GM12801 (cell line): ENCODE data around the gene ZBTB4.

Experiments used
- TF ChIP-seq, protein P1 (sequence below): IDR thresholded peaks from one replicate; pipeline ENCODE4 v1.5.1; 2011; ENCODE audit warnings: control low read depth; ENCODE audit not compliant: insufficient read length; ENCODE audit errors: extremely low read depth

The ZBTB4 gene

DNA sequence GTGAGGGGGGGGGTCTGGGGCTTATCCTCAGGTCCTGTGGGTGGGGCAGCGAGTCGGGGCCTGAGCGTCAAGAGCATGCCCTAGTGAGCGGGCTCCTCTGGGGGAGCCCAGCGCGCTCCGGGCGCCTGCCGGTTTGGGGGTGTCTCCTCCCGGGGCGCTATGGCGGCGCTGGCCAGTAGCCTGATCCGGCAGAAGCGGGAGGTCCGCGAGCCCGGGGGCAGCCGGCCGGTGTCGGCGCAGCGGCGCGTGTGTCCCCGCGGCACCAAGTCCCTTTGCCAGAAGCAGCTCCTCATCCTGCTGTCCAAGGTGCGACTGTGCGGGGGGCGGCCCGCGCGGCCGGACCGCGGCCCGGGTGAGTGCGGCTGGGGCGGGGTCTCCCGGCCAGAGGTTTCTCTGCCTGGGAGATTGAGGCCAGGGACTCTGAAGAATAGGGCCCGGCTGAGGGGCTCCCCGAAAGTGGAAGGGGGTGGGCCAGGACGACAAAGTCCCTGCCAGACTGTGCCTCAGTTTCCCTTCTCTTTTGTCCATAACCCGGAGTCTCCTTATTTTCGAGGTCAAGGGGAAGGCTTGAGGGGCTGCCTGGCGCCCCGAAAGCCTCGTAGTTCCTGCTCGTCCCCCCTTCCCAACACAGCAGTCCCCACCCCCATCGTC is 39.8 kb downstream of the ZBTB4 start, which contains the start of gene FGF11:
TSS of gene FGF11 (plus strand) at position 51 of the 651 bp plus-strand sequence. CDS start at position 160, 109 bp downstream.
- TF ChIP-seq, protein P1, sequence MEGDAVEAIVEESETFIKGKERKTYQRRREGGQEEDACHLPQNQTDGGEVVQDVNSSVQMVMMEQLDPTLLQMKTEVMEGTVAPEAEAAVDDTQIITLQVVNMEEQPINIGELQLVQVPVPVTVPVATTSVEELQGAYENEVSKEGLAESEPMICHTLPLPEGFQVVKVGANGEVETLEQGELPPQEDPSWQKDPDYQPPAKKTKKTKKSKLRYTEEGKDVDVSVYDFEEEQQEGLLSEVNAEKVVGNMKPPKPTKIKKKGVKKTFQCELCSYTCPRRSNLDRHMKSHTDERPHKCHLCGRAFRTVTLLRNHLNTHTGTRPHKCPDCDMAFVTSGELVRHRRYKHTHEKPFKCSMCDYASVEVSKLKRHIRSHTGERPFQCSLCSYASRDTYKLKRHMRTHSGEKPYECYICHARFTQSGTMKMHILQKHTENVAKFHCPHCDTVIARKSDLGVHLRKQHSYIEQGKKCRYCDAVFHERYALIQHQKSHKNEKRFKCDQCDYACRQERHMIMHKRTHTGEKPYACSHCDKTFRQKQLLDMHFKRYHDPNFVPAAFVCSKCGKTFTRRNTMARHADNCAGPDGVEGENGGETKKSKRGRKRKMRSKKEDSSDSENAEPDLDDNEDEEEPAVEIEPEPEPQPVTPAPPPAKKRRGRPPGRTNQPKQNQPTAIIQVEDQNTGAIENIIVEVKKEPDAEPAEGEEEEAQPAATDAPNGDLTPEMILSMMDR, result no peak

DNA sequence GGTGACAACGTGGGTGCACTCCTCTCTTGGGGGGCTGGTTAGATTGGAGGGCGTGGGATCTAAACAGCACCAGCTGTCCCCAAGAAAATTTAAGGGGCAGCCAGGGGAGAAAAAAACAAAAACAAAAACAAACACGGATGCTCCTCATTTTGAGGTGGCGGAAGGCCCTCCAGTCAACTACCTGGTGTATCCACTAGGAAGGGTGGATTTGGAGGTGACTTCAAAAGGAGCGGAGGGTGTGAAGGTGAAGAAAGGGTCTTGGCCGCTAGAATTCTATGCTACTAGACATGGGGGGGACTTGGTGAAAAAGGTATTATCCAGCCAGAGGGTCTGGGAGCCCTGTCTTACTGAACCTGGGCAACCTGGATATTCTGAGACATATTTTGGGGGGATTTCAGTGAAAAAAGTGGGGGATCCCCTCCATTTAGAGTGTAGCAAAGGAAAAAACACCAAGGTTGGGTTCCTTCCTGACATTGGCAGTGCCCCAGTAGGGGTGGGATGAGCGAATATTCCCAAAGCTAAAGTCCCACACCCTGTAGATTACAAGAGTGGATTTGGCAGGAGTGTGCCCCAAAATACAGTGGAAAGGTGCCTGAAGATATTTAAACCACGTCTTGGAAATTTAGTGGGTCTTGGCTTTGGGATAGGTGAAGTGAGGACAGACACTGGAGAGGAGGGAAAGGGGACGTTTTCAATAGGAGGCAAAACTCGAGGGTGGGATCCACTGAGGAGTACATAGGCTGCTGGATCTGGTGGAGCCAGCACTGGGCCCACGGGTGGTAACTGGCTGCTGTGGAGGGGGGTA is 40.6 kb downstream of the ZBTB4 start:
- TF ChIP-seq, protein P1, result no peak

DNA sequence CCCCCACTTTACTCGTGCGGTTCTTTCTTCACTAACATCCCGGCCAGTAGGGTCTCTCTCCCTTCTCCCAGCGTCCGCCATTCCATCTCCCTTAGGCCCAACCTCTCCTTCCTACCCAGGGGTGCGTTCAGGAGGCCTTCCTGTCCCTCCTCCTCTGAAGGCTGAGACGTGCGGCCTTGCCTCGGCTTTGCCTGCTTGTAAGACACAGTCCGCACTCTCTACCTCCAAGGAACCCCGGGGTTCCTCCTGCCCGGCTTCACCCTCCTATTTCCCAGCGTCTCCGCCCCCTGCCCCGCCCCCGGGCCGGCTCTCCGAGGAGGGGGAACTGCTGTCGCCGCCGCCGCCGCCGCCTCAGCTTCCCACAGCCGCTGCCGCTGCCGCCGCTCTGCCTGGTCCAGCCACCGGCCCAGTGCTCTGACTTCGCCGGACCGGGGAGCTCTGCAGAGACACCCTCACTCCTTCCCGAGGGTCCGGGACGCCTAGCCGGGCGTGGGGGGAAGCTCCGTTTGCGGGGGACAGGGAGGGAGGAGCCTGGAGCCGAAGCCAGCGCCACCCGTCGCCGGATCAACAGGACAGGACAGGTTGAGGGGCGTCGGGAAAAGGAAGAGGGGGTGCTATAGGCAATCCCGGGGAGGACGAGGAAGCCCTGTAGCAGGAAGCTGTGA is 41.3 kb downstream of the ZBTB4 start:
- TF ChIP-seq, protein P1, result no peak

DNA sequence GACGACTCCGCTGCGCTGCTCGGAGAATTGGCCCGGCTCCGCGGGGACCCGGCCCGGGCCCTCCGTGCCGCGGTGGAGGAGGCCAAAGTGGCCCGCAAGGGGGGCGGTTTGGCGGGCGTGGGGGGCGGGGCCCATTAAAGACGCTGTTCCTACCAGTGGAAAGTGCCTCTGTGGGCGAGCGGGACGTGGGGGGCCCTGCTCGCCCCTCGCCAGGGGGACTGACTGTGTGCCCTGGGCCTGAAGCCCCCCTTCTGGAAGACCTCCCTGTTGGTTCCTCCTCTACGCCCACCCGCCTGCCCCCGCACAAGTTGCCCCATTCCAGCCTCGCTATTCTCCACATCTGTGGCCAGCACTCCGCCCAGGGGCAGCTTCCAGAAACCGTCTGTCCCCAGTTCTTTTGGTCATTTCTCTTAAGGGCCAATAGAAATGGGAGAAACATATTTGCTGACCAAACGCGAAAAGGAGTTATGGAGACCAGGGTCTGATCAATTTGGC is 42.0 kb downstream of the ZBTB4 start:
- TF ChIP-seq, protein P1, result no peak

DNA sequence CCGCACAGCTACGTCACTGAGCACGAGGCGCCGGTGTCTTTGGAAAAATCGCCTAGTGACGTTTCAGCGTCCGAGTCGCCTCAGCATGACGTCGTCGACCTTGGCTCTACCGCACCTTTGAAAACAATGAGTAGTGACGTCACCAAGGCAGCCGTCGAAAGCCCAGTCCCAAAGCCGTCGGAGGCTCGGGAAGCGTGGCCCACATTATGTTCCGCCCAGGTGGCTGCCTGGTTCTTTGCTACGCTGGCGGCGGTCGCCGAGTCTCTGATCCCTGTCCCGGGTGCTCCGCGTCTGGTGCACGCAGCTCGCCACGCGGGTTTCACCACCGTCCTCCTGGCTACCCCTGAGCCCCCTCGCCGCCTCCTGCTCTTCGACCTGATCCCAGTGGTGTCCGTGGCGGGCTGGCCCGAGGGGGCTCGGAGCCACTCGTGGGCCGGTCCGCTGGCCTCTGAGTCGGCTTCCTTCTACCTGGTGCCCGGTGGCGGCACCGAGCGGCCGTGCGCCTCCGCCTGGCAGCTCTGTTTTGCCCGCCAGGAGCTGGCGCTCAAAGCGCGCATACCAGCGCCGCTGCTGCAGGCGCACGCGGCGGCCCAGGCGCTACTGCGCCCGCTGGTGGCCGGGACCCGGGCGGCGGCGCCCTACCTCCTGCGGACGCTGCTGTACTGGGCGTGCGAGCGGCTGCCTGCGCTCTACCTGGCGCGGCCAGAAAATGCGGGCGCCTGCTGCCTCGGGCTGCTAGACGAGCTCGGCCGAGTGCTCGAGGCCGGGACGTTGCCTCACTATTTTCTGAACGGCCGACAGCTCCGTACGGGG is 42.7 kb downstream of the ZBTB4 start:
- TF ChIP-seq, protein P1, result no peak

DNA sequence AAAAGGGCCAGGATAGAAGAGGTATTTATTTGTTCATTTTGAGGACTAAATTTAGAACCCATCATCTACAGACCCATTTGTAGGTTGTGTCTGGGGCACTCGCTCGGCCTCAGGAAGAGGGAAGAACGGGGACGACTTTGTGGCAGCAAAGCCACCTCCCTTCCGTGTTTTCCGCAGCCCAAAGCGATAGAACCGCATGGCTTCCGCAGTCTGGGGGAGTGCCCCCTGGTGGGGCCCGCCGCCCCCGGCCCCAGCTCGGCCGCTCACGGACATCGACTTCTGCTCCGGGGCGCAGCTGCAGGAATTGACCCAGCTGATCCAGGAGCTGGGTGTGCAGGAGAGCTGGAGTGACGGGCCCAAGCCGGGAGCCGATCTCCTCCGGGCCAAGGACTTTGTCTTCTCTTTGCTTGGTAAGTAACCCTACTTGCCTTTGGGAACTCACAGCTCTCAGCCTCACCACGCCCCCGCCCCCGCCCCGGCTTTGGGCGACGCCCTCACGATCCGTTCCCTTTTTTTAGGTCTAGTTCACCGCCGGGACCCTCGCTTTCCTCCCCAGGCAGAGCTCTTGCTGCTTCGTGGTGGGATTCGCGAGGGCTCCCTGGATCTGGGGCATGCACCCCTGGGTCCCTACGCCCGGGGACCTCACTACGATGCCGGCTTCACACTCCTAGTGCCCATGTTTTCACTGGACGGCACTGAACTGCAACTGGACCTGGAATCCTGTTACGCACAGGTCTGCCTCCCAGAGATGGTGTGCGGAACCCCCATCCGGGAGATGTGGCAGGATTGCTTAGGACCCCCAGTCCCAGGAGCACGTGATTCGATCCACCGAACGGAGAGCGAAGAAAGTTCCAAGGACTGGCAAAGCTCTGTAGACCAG is 43.5 kb downstream of the ZBTB4 start:
- TF ChIP-seq, protein P1, result no peak
